ENCODE results near the gene ADGRL3.

DNA sequence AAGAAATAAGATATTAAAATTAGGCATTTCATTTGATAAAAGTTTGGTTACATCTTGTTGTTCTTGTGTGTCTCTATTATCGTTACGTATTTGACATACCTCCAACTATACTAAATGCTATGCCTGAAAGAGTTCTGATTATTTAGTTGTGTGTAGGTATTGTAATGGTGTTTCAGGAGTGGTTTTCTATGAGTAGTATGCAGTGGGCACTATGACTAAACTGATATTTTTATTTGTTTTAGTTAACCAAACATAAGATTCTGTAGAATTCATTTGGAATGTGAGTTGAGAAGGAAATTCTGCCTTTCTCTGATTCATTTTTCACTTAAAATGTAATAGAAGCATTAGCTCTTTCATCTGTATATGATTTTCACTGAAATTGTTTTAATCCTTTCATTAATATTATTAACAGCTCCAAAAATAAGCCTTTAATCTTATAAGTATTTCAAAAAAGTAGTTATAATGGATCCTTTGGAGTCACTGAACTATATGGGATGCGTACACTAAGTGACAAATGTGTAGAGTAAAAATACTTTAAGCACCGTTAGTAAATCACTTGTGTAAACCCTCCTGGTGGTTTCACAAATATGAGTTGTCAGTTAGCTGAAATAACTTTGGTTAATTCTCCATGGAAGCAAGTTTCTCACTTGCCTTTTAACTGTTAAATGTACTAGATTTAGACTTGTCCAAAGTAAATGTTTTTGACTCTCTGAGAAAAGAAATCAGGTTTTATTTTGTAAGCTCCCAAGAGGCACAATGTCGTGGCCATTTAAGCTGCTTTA, 388.7 kb downstream of the ADGRL3 start:
- TF ChIP-seq, protein P1, sequence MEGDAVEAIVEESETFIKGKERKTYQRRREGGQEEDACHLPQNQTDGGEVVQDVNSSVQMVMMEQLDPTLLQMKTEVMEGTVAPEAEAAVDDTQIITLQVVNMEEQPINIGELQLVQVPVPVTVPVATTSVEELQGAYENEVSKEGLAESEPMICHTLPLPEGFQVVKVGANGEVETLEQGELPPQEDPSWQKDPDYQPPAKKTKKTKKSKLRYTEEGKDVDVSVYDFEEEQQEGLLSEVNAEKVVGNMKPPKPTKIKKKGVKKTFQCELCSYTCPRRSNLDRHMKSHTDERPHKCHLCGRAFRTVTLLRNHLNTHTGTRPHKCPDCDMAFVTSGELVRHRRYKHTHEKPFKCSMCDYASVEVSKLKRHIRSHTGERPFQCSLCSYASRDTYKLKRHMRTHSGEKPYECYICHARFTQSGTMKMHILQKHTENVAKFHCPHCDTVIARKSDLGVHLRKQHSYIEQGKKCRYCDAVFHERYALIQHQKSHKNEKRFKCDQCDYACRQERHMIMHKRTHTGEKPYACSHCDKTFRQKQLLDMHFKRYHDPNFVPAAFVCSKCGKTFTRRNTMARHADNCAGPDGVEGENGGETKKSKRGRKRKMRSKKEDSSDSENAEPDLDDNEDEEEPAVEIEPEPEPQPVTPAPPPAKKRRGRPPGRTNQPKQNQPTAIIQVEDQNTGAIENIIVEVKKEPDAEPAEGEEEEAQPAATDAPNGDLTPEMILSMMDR (IDR thresholded peaks at IDR 0.05; ENCODE audit: insufficient read depth, low read length, poor library complexity, severe bottlenecking): no peak
- TF ChIP-seq EZH2phosphoT487 (conservative IDR thresholded peaks at IDR 0.05; ENCODE audit: low read length): no peak
